Measurements from ENCODE around the gene DLG2.

The DLG2 gene

DNA sequence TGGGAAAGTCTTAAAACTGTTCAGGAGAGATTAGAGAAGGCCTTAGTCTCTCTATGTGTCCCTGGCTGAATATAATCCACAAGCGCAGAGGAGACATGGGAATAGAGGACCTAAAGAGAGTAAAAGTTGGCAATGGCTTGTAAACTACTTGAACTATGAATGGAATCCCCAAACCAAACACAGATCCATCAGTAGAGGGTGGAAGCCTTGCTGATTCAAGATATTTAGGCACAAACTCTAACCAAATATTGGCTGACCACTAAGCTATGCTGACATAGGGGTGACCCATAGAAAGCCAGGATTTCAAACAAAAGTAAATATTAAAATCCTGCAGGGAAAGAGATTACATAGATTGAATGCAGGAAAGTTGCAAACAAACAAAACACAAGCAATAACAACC is 439.2 kb downstream of the DLG2 start:
- no peak overlapping the region for H3K4me3 ChIP-seq (ENCODE audit: low read depth, low read length)
- TF ChIP-seq, protein P1, sequence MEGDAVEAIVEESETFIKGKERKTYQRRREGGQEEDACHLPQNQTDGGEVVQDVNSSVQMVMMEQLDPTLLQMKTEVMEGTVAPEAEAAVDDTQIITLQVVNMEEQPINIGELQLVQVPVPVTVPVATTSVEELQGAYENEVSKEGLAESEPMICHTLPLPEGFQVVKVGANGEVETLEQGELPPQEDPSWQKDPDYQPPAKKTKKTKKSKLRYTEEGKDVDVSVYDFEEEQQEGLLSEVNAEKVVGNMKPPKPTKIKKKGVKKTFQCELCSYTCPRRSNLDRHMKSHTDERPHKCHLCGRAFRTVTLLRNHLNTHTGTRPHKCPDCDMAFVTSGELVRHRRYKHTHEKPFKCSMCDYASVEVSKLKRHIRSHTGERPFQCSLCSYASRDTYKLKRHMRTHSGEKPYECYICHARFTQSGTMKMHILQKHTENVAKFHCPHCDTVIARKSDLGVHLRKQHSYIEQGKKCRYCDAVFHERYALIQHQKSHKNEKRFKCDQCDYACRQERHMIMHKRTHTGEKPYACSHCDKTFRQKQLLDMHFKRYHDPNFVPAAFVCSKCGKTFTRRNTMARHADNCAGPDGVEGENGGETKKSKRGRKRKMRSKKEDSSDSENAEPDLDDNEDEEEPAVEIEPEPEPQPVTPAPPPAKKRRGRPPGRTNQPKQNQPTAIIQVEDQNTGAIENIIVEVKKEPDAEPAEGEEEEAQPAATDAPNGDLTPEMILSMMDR (IDR thresholded peaks at IDR 0.05; ENCODE audit: borderline replicate concordance, insufficient read depth, low read depth, low read length) = no peak

DNA sequence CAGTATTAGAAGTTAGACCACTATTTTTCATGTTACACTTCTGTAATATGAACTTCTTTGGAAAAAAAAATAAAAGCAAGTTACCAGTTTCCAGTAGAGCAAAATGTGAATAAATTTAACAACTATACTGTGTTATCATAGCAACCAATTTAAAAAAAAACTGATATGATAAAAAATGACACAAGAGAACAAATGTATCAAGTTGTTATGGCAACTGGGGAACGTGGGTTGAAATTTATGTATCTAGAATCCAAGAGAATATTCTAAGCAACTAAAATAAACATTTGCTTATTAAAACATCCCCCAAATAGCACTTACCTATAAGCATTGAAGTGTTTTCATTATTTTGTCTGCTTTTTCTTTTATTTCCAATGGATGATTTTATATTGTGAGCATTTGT is 442.4 kb downstream of the DLG2 start:
- H3K4me3 ChIP-seq (ENCODE audit: low read depth, low read length) = no peak overlapping the region
- TF ChIP-seq, protein P1 (IDR thresholded peaks at IDR 0.05; ENCODE audit: borderline replicate concordance, insufficient read depth, low read depth, low read length) = no peak

DNA sequence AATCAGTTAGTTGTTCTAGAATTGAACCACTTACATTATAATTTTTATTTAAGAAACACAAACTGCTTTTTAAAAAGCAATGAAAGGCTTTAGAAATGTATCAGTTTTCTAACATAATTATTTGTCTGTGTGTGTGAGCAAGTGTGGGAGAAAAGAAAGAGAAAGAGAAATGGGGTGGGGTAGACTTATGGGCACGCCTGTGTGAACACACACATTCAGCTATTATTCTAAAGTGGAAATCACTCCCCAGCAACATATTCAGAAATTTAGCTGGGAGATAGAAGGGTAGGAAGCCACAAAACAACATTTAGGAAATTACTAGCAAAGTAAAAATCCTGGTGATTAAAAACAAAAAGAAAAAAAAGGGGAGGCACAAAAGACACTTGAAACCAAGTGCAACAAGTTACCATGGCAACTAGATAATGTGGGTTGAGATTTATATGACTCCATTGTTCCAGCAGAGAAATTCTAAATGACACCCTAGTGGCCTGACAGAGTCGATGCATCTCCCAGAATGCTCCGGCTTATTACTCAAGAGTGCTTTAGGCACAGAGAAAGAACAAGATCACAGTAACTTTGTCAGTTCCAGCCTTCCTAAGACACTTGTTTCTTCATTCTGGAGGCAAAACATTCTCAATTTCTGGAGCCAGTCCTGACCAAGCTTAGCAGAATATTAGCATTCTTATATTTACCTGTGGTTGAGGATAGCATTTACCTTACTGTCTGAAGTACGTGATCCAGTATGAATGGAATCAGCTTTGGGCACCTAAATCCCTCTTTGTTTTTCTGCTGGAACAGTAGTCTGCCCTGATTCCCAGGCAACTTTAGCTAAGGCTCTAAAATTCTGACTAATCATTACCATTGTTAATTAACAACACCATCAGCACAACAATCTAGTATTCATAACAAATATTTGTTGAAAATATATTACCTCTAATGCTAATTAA is 444.4 kb downstream of the DLG2 start:
- no peak overlapping the region for H3K4me3 ChIP-seq (ENCODE audit: low read depth, low read length)
- TF ChIP-seq, protein P1 (IDR thresholded peaks at IDR 0.05; ENCODE audit: borderline replicate concordance, insufficient read depth, low read depth, low read length) = peak; percentile 48; the same call in 1 of the 2 replicates

DNA sequence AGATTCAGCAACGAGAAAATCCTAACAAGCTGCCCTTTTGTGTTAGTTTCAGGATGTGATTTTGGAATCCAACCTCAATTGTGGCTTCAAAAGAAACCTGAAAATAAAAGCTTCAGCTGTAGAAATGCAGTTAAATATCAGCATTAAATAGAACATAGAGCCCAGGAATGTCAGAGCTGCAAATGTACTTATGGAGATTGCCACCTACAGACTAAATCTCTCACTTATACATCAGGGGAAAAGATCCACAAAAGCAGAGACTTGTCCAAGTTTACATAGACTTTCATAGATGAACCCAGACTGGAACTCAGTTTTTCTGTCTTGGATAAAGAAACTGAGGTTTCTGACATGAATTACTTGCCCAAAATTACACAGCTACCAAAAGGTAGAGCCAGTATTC is 446.6 kb downstream of the DLG2 start:
- H3K4me3 ChIP-seq (ENCODE audit: low read depth, low read length) = no peak overlapping the region
- TF ChIP-seq, protein P1 (IDR thresholded peaks at IDR 0.05; ENCODE audit: borderline replicate concordance, insufficient read depth, low read depth, low read length) = no peak

DNA sequence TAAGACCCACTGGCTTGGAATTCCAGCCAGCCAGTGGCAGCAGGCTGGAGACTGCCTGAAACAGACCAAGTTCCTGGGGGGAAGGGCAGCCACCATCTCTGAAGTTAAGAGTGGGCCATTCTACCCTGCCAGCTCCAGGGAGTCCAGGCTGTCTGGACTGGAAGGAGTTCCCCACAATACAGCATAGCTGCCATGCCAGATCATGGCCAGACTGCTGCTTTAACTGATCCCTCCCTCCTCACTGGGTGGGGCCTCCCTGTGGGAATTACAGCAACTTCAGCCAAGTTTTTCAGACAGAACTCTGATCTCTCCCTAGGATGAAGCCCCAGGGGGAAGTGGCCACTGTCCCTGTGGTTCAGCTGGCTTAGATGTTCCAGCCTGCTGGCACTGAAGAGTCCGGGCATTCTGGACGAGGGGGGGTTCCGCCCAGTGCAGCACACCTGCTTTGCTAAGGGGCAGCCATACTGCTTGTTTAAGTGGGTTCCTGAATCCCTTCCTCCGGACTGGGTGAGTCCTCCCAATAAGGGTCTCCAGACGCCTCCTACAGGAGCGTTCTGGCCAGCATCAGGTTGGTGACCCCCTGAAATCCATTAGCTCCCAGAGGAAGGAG is 455.4 kb downstream of the DLG2 start:
- TF ChIP-seq, protein P1 (IDR thresholded peaks at IDR 0.05; ENCODE audit: borderline replicate concordance, insufficient read depth, low read depth, low read length) = no peak
- H3K4me3 ChIP-seq (ENCODE audit: low read depth, low read length) = no peak overlapping the region

DNA sequence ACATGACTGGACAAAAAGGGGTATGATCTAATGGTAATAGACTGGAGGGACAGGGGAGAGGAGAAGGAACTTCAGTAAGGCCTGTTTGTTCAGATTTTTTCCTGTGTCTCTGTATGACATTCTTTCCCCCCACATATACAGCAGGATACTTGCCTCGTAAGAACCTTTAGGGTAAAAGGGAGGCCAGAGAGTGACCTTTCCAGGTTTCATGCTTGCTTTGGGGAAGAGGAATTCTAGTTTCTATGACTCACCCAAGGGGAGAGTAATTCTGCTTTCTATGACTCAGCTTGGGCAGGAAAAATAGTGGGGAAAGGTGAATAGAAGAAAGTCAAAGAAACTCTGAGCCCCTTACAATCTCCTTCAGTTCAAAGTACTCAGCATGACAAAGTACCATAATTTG is 457.0 kb downstream of the DLG2 start:
- TF ChIP-seq, protein P1 (IDR thresholded peaks at IDR 0.05; ENCODE audit: borderline replicate concordance, insufficient read depth, low read depth, low read length) = no peak
- H3K4me3 ChIP-seq (ENCODE audit: low read depth, low read length) = no peak overlapping the region

All from GM12875 (cell line).